Skin of body (tissue), 2 donors: ENCODE results near the gene ZNF681. TPM values are rescaled to one million over a fixed set of nuclear protein-coding genes. Genes with fewer than 3 reads are reported as not detected.
"Not testable (repeated sequence)": the region's sequence is repeated elsewhere in the genome, so short reads cannot be mapped to it uniquely, and the experiment has no call there.

Experiments
- DNase-seq: peaks from one replicate; lab custom pipeline; 2025; lab: John Stamatoyannopoulos, UW
- total RNA-seq: library from RNA; depleted of rRNA; stranded (reverse); fragments of >200 nt; gene quantifications from one replicate; pipeline ENCODE4 v1.2.3, GENCODE V29; 2014

The ZNF681 gene
- total RNA-seq, 1 donor from 2014 or later = 3.6 TPM

DNA sequence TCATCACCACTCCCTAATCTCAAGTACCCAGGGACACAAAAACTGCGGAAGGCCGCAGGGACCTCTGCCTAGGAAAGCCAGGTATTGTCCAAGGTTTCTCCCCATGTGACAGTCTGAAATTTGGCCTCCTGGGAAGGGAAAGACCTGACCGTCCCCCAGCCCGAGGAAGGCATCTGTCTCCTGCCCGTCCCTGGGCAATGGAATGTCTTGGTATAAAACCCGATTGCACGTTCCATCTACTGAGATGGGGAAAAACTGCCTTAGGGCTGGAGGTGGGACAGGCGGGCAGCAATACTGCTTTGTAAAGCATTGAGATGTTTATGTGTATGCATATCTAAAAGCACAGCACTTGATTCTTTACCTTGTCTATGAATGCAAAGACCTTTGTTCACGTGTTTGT is 65.8 kb downstream of the ZNF681 start:
- DNase-seq = not testable (repeated sequence)

Other genes starting within 250 kb of the ZNF681 start
- 22.6 TPM for gene ZNF675, start 71.7 kb downstream of the ZNF681 start, total RNA-seq
- gene ZNF726, start 156.0 kb upstream of the ZNF681 start, total RNA-seq = 8.7 TPM